HG02973 (cell line): ENCODE results near the gene OLFML2B.

Source experiments
- ATAC-seq: cut with Tn5 transposase; IDR thresholded peaks from one replicate; pipeline ENCODE4 v1.9.1; 2021; ENCODE audit warnings: moderate library complexity; ENCODE audit not compliant: unreplicated experiment

Gene OLFML2B

GRCh38 chr1:162008799-162009198, 14.9 kb downstream of the OLFML2B start:
- no peak for ATAC-seq

GRCh38 chr1:162007466-162007865, 16.2 kb downstream of the OLFML2B start:
- no peak for ATAC-seq

- no peak for ATAC-seq
Observed at GRCh38 chr1:162006081-162006480, 17.6 kb downstream of the OLFML2B start.

GRCh38 chr1:162004441-162004950, 19.2 kb downstream of the OLFML2B start:
- ATAC-seq, result no peak

- ATAC-seq, result no peak
Observed at GRCh38 chr1:162003830-162004215, 19.8 kb downstream of the OLFML2B start.

- no peak for ATAC-seq
Observed at GRCh38 chr1:162003061-162003829, 20.4 kb downstream of the OLFML2B start.

- no peak for ATAC-seq
Observed at GRCh38 chr1:162000053-162000420, 23.6 kb downstream of the OLFML2B start.

- no peak for ATAC-seq
Observed at GRCh38 chr1:161999301-162000052, 24.2 kb downstream of the OLFML2B start.

GRCh38 chr1:161998811-161999210, 24.9 kb downstream of the OLFML2B start:
- ATAC-seq, result no peak

- no peak for ATAC-seq
Observed at GRCh38 chr1:161997152-161997551, 26.5 kb downstream of the OLFML2B start.

- ATAC-seq, result no peak
Observed at GRCh38 chr1:161994175-161994668, 29.4 kb downstream of the OLFML2B start.

GRCh38 chr1:161993576-161993975, 30.1 kb downstream of the OLFML2B start:
- no peak for ATAC-seq

GRCh38 chr1:161989786-161990185, 33.9 kb downstream of the OLFML2B start:
- no peak for ATAC-seq

- no peak for ATAC-seq
Observed at GRCh38 chr1:161989108-161989507, 34.6 kb downstream of the OLFML2B start.

- ATAC-seq, result no peak
Observed at GRCh38 chr1:161988413-161988812, 35.3 kb downstream of the OLFML2B start.

- ATAC-seq, result no peak
Observed at GRCh38 chr1:161987872-161988271, 35.8 kb downstream of the OLFML2B start.

GRCh38 chr1:161987303-161987702, 36.4 kb downstream of the OLFML2B start:
- ATAC-seq, result no peak

- no peak for ATAC-seq
Observed at GRCh38 chr1:161986328-161986727, 37.3 kb downstream of the OLFML2B start.

- ATAC-seq, result no peak
Observed at GRCh38 chr1:161985301-161985822, 38.3 kb downstream of the OLFML2B start.

GRCh38 chr1:161983725-161984124, 39.9 kb downstream of the OLFML2B start:
- ATAC-seq, result no peak

GRCh38 chr1:161982917-161983316, 40.8 kb downstream of the OLFML2B start:
- no peak for ATAC-seq

- ATAC-seq, result no peak
Observed at GRCh38 chr1:161982507-161982895, 41.2 kb downstream of the OLFML2B start.
